ENCODE data around the gene ADSL. TPM values are rescaled to one million over a fixed set of nuclear protein-coding genes. Genes with fewer than 3 reads are reported as not detected.

Gene ADSL
- total and polyA plus RNA-seq, 8 donors, result 18.9 to 35.7 (median 25.1) TPM

- Histone ChIP-seq H3K4me1 (no peaks in the 10 kb centered on the region), H3K36me3 (peaks cover 26 to 83% (median 48%) of the 10 kb centered on the region in 3 donors), H3K27me3 (no peaks in the 10 kb centered on the region), H3K27ac (no peak overlapping the region), H3K4me3 (no peak overlapping the region), H3K9me3 (no peaks in the 10 kb centered on the region)
- no peak for TF ChIP-seq CTCF (IDR thresholded peaks at IDR 0.05)
- ATAC-seq (no peak), FAIRE-seq (no peak), DNase-seq (no peak)
- intact Hi-C loops (cut with DNase I), result no loop called here
- 98 to 99% methylated on average over 5 of the region's 5 CpGs for WGBS, 2 donors
These were observed 14.8 kb downstream of the ADSL start for GRCh38 chr22:40361100-40361499.

GRCh38 chr22:40363059-40363458 lies 16.8 kb downstream of the ADSL start:
- DNase-seq (no peak), ATAC-seq (no peak), FAIRE-seq (no peak)
- 87 to 88% methylated on average over 3 of the region's 3 CpGs for WGBS, 2 donors
- H3K9me3 ChIP-seq, result no peaks in the 10 kb centered on the region
- no peaks in the 10 kb centered on the region for H3K27me3 ChIP-seq
- H3K36me3 ChIP-seq, result peaks cover 26 to 85% (median 48%) of the 10 kb centered on the region in 3 donors
- TF ChIP-seq CTCF (IDR thresholded peaks at IDR 0.05), result no peak
- H3K27ac ChIP-seq, result no peak overlapping the region
- no peak overlapping the region for H3K4me3 ChIP-seq
- intact Hi-C loops (cut with DNase I), result no loop called here
- no peaks in the 10 kb centered on the region for H3K4me1 ChIP-seq

GRCh38 chr22:40364431-40364830 lies 18.1 kb downstream of the ADSL start:
- no peak for FAIRE-seq
- 85 to 97% methylated on average over 1 of the region's 1 CpG for WGBS, 2 donors
- H3K4me3 ChIP-seq, result no peak overlapping the region
- peaks cover 26 to 73% (median 42%) of the 10 kb centered on the region in 3 donors for H3K36me3 ChIP-seq
- no peak overlapping the region for H3K27ac ChIP-seq
- no peaks in the 10 kb centered on the region for H3K9me3 ChIP-seq
- TF ChIP-seq CTCF (IDR thresholded peaks at IDR 0.05), result no peak
- H3K4me1 ChIP-seq, result no peaks in the 10 kb centered on the region
- intact Hi-C loops (cut with DNase I), result no loop called here
- DNase-seq, result no peak
- no peaks in the 10 kb centered on the region for H3K27me3 ChIP-seq
- ATAC-seq, result no peak

- intact Hi-C loops (cut with DNase I), result no loop called here
- TF ChIP-seq CTCF (IDR thresholded peaks at IDR 0.05), result no peak
- H3K4me3 ChIP-seq, result no peak overlapping the region
- no peak for DNase-seq
- no peaks in the 10 kb centered on the region for H3K9me3 ChIP-seq
- peaks cover 18 to 56% (median 32%) of the 10 kb centered on the region in 3 donors for H3K36me3 ChIP-seq
- H3K27me3 ChIP-seq, result no peaks in the 10 kb centered on the region
- 96 to 97% methylated on average over 2 of the region's 2 CpGs for WGBS, 2 donors
- no peak for ATAC-seq
- no peak for FAIRE-seq
- no peaks in the 10 kb centered on the region for H3K4me1 ChIP-seq
- H3K27ac ChIP-seq, result no peak overlapping the region
These were observed 19.8 kb downstream of the ADSL start for GRCh38 chr22:40366068-40366467.

- no peak for DNase-seq
- peaks cover 0 to 4% (median 2%) of the 10 kb centered on the region in 3 donors for H3K4me1 ChIP-seq
- no peak for TF ChIP-seq CTCF (IDR thresholded peaks at IDR 0.05)
- 55% methylated on average over 6 of the region's 6 CpGs for WGBS, 2 donors
- peak overlapping the region in 2 of 4 donors; percentile 10 to 21 for H3K27ac ChIP-seq
- H3K36me3 ChIP-seq, result peaks cover 13 to 44% (median 22%) of the 10 kb centered on the region in 3 donors
- intact Hi-C loops (cut with DNase I), result no loop called here
- no peak for FAIRE-seq
- H3K9me3 ChIP-seq, result no peaks in the 10 kb centered on the region
- no peak overlapping the region for H3K4me3 ChIP-seq
- H3K27me3 ChIP-seq, result no peaks in the 10 kb centered on the region
- ATAC-seq, result no peak
These were observed 21.0 kb downstream of the ADSL start for GRCh38 chr22:40367342-40367741.

Data from pancreas (tissue), 10 donors.